ENCODE data around the gene GTPBP10.

- TF ChIP-seq, protein P1, sequence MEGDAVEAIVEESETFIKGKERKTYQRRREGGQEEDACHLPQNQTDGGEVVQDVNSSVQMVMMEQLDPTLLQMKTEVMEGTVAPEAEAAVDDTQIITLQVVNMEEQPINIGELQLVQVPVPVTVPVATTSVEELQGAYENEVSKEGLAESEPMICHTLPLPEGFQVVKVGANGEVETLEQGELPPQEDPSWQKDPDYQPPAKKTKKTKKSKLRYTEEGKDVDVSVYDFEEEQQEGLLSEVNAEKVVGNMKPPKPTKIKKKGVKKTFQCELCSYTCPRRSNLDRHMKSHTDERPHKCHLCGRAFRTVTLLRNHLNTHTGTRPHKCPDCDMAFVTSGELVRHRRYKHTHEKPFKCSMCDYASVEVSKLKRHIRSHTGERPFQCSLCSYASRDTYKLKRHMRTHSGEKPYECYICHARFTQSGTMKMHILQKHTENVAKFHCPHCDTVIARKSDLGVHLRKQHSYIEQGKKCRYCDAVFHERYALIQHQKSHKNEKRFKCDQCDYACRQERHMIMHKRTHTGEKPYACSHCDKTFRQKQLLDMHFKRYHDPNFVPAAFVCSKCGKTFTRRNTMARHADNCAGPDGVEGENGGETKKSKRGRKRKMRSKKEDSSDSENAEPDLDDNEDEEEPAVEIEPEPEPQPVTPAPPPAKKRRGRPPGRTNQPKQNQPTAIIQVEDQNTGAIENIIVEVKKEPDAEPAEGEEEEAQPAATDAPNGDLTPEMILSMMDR (IDR thresholded peaks at IDR 0.05; ENCODE audit: poor library complexity): no peak
- TF ChIP-seq EZH2 (IDR thresholded peaks at IDR 0.05; ENCODE audit: borderline replicate concordance) (no peak), EZH2phosphoT487 (IDR thresholded peaks at IDR 0.05; ENCODE audit: low read depth, severe bottlenecking, unreplicated experiment) (no peak)
Observed at GRCh38 chr7:90413185-90413528, 66.6 kb downstream of the GTPBP10 start.

Measured in hepatocyte (in vitro differentiated cells).